Activated CD4-positive, alpha-beta T cell treated with anti-CD3 and anti-CD28 coated beads, Interleukin-2, amount 10 ng/mL, durations not matched to agents 7 days and 5 days (primary cell): Measurements from ENCODE around the gene SEPTIN2. TPM values are rescaled to one million over a fixed set of nuclear protein-coding genes. Genes with fewer than 3 reads are reported as not detected.

ENCODE experiments used
- CTCF ChIA-PET: fragments of 350-600 bp; sonication (Branson Sonifier 250); formaldehyde crosslinking; loops from one replicate; lab custom pipeline; 2021; ENCODE audit warnings: antibody characterized with exemption; lab: Charles Lee
- POLR2A ChIA-PET: fragments of 350-600 bp; sonication (Branson Sonifier 250); formaldehyde crosslinking; loops from one replicate; lab custom pipeline; 2021; ENCODE audit warnings: antibody characterized with exemption; lab: Charles Lee
- DNase-seq: peaks from one replicate; pipeline ENCODE4 v3.0.0-alpha.2; 2020
- H3K27ac Mint-ChIP-seq: one replicate; pipeline ENCODE4 v1.8.0; 2021; ENCODE audit warnings: mild to moderate bottlenecking, moderate library complexity, mixed read lengths
- H3K27me3 Mint-ChIP-seq: one replicate; pipeline ENCODE4 v1.8.0; 2021; ENCODE audit warnings: mixed read lengths
- H3K36me3 Mint-ChIP-seq: one replicate; pipeline ENCODE4 v1.8.0; 2021; ENCODE audit warnings: low read depth, mixed read lengths
- H3K4me1 Mint-ChIP-seq: one replicate; pipeline ENCODE4 v1.8.0; 2021; ENCODE audit warnings: mixed read lengths
- H3K4me3 Mint-ChIP-seq: one replicate; pipeline ENCODE4 v1.8.0; 2021; ENCODE audit warnings: mild to moderate bottlenecking, moderate library complexity, mixed read lengths
- H3K9me3 Mint-ChIP-seq: one replicate; pipeline ENCODE4 v1.8.0; 2021; ENCODE audit warnings: mixed read lengths
- total RNA-seq, 2 experiments: library from RNA; stranded (reverse); gene quantifications; one replicate each; pipeline ENCODE4 v1.2.3, GENCODE V29; 2021

Gene SEPTIN2
- total RNA-seq = 100 to 1,000 TPM; 195 to 211 TPM

DNA sequence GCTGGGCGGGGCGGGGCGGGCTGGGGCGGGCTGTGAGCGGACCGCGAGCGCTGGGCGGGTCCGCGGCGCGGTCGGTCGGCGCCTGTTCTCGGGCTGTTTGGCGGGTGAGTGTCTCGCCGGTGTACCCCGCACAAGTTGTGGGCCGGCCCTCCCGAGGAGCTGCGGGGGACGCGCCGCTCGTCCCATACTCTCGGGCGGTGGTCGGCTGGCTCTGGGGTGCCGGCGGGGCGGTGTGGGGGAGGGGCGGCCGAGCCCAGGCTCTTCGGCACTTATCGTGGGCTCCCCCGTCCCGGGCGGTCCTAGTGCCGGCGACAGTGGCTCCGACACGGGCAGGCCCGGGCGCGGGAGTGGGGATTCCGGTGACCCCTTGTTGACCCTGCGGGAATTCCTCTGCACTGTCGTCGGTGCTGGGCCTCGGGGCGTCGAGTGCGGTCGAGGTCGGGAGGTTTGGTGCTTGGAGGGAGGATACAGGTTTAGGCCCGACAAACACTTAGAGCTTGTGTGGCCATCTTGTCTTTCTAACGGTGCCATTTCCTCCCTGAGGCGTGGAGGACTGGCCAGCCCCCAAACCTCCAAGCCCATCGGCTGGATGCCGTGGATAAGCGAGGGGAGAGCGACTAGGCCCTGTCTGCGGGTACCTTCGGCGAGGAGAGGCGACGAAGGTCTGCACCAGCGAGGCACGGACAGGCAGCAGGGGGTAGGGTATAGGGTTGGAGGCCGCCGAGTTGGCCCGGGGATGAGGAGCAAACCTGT lies at the start of gene SEPTIN2:
SEPTIN2 (plus strand) TSS at position 47 of the 753 bp plus-strand sequence. CDS start 8,308 bp downstream, outside the sequence.
- POLR2A ChIA-PET = no interaction called here
- H3K27ac Mint-ChIP-seq = peak within 1 kb of the TSS; percentile 98
- peaks cover 41% of the 10 kb centered on the region for H3K36me3 Mint-ChIP-seq
- peaks cover 74% of the 10 kb centered on the region for H3K4me1 Mint-ChIP-seq
- no peak for DNase-seq
- peak within 1 kb of the TSS; percentile 89 for H3K4me3 Mint-ChIP-seq
- H3K9me3 Mint-ChIP-seq = no peaks in the 10 kb centered on the region
- H3K27me3 Mint-ChIP-seq = no peaks in the 10 kb centered on the region
- CTCF ChIA-PET = interaction anchor here (1.0 kb wide), 1 partner anchor 16 kb away, joined by 3 read pairs; no protein-coding TSS in a partner anchor

DNA sequence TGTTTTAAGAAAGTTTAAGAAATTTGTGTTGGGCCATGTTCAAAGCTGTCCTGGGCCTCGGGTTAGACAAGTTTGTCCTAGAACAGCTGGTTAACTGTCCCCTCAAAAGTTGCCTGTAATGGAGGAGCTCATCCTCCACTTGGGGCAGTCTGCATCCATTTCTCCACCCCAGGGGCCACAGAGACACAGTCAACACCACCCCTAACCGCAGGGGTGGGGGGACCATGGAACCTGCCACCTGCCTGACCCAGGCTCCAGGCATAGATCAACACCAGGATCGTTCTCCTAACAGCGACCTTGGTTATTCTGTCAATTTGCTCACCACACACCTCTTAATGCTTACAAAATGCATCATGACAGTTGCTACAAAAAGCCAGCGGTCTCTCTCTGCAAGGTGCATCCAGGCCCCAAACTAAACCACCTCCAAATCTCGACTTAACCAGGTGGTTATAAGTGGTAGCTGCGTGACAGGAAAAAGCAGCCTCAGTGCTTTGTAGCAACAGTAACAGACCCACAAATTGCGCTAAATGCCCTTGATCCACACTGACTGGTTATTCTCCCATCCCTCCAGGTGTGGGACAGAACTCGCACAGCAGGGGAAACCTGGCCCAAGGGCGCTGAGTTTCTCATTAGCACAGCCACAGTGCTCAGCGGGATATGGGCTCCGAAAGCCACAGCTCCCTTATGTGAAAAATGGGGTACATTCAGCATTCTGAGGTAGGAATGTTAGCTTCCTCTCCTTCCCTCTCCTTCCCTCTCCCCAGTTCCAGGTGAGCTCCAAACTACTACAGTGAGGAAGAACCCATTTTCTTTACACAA lies 48.3 kb upstream of the SEPTIN2 start:
- POLR2A ChIA-PET = interaction anchor here (0.8 kb wide), 1 partner anchor 383 kb away, joined by 5 read pairs; no protein-coding TSS in a partner anchor
- Mint-ChIP-seq H3K4me3 (no peak overlapping the region), H3K27ac (no peak overlapping the region), H3K36me3 (peaks cover 34% of the 10 kb centered on the region), H3K27me3 (no peaks in the 10 kb centered on the region), H3K9me3 (no peaks in the 10 kb centered on the region), H3K4me1 (peaks cover 28% of the 10 kb centered on the region)
- no peak for DNase-seq
- CTCF ChIA-PET = no interaction called here

- DNase-seq = no peak
- POLR2A ChIA-PET = no interaction called here
- Mint-ChIP-seq H3K9me3 (no peaks in the 10 kb centered on the region), H3K4me1 (peaks cover 32% of the 10 kb centered on the region), H3K27me3 (no peaks in the 10 kb centered on the region), H3K27ac (no peak overlapping the region), H3K36me3 (peaks cover 26% of the 10 kb centered on the region), H3K4me3 (no peak overlapping the region)
- CTCF ChIA-PET = interaction anchor here (0.7 kb wide), 1 partner anchor 29 kb away, joined by 4 read pairs; no protein-coding TSS in a partner anchor
These were observed 47.4 kb upstream of the SEPTIN2 start for GRCh38 chr2:241268306-241268705.

DNA sequence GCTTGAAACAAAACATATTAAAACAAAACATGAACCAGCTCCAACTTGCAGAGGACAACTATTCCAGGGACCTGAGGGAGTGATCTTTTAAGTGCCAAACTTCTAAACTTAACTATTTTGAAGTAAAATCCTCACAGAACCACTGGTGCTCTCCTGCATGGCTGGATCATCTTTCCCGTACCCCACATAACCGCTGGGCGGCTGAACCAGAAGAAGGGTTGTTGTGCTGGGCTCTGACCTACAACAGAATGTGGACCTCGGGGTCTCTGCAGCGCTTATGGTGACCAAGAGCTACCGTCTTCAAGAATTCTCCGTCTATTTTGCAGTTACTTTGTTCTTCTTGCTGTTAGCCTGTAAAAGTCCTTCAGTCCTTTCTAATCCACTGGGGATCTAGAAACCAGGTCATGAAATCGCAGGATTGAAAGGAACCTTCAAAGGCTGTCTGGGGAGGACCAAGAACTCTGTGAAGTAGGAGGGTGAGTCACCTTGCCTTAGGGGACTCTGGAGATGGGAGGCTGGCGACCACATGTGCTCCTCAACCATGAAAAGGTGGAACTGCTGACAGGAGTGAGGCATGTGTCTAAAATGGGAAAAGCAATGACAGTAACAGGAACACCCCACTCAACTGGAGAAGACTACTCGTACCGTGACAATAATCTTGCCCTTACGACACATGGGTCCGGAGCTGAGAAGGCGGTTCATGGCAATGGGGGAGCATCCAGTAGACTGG lies 46.8 kb upstream of the SEPTIN2 start:
- H3K4me1 Mint-ChIP-seq = peaks cover 37% of the 10 kb centered on the region
- H3K27ac Mint-ChIP-seq = no peak overlapping the region
- no peaks in the 10 kb centered on the region for H3K27me3 Mint-ChIP-seq
- ChIA-PET POLR2A (no interaction called here), CTCF (interaction anchor here (0.7 kb wide), 1 partner anchor 28 kb away, joined by 4 read pairs; no protein-coding TSS in a partner anchor)
- DNase-seq = no peak
- peaks cover 24% of the 10 kb centered on the region for H3K36me3 Mint-ChIP-seq
- no peak overlapping the region for H3K4me3 Mint-ChIP-seq
- H3K9me3 Mint-ChIP-seq = no peaks in the 10 kb centered on the region

DNA sequence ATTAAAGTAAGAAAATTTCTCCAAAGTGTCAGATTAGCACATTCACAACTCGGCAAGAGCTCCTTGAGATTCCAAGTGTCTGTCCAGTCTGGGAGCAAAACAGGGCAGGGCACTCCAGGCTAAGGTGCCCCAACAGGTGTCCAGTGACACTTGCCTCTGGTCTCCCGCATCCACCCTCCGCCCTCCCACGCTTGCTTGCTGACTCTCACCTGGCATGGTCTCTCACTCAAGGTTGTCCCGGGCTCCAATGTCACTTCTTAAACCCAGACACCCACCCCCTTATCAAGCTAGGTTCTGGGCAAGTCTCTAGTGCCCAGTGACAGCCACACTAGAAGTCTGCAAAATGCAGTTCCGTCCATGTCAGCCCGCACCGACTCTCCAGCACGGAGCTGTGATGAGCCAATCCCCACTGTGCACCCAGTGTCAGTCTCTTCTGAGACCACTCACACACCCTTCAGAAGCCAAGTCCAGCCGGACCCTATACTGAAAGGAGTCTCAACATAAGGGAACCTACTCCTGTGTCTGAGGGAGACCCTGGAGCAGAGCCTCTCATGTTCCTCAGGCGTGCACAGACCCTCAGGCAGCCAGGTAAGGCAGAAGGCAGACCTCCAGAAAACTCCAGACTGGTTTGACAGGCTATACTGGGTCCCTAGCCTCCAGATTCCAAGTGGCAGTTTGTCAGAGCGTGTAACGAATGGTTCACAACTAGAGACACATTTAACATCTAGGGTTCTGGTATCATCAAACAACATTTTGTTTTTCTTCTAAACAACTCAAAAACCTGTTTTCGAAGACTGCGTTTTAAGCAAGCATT lies 45.8 kb upstream of the SEPTIN2 start:
- Mint-ChIP-seq H3K9me3 (no peaks in the 10 kb centered on the region), H3K27me3 (no peaks in the 10 kb centered on the region), H3K27ac (no peak overlapping the region), H3K36me3 (peaks cover 26% of the 10 kb centered on the region), H3K4me1 (peaks cover 42% of the 10 kb centered on the region), H3K4me3 (no peak overlapping the region)
- no peak for DNase-seq
- ChIA-PET POLR2A (no interaction called here), CTCF (no interaction called here)

- Mint-ChIP-seq H3K36me3 (peaks cover 30% of the 10 kb centered on the region), H3K9me3 (peaks cover 6% of the 10 kb centered on the region), H3K27me3 (no peaks in the 10 kb centered on the region), H3K4me1 (peaks cover 42% of the 10 kb centered on the region), H3K4me3 (peak overlapping the region; percentile 82), H3K27ac (no peak overlapping the region)
- no peak for DNase-seq
- ChIA-PET CTCF (no interaction called here), POLR2A (no interaction called here)
These were observed 45.2 kb upstream of the SEPTIN2 start for GRCh38 chr2:241270531-241270930.

GRCh38 chr2:241271706-241272302 lies 43.9 kb upstream of the SEPTIN2 start:
- CTCF ChIA-PET = no interaction called here
- H3K36me3 Mint-ChIP-seq = peaks cover 30% of the 10 kb centered on the region
- peak overlapping the region; percentile 89 for H3K27ac Mint-ChIP-seq
- H3K4me3 Mint-ChIP-seq = peak overlapping the region; percentile 82
- H3K27me3 Mint-ChIP-seq = no peaks in the 10 kb centered on the region
- peaks cover 42% of the 10 kb centered on the region for H3K4me1 Mint-ChIP-seq
- POLR2A ChIA-PET = no interaction called here
- peak; percentile 67 for DNase-seq
- H3K9me3 Mint-ChIP-seq = peaks cover 13% of the 10 kb centered on the region

DNA sequence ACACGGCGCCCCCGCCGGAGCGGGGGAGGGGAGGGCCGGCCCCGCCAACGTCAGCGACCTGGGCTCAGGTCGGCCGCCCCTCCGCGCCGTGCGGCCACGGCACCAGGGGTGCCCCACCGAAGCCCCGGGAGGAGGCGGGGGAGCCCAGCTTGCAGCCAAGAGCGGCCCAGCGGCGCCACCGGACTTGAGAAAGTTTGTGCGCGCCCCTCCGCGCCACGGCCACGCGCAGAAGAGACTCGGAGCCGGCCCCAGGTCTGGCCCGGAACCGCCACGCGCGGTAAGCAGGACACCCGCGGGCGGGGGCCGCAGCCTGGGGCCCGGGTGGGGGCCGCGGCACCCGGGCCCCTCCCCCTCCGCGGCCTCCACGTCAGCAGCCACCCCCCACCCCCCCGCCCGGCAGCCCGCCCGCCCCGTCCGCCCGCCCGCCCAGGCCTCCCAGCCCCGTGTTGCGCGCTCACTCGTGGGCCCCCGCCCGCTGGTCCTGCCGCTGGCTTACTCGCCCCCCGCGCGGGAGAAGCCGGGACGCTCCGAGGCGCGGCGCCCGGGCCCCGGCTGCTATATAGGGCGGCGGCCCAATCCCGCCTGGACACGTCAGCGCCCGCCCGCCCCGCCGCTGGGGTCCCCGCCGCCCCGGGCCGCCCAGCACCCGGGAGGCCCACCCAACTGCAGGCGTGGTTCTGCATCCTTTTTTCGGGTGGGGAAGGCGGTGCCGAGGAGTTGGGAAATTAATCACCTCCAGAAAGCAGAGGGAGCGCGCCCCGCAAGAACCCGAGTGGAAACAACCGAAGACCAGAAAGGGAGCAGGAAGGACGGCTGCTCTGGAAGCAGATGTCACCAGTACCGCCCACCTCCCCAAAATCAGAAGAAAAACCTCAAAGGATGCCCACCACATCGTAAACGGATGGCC lies 43.2 kb upstream of the SEPTIN2 start:
- POLR2A ChIA-PET = no interaction called here
- peaks cover 13% of the 10 kb centered on the region for H3K9me3 Mint-ChIP-seq
- H3K4me3 Mint-ChIP-seq = peak overlapping the region; percentile 58
- no peaks in the 10 kb centered on the region for H3K27me3 Mint-ChIP-seq
- peaks cover 33% of the 10 kb centered on the region for H3K36me3 Mint-ChIP-seq
- peaks cover 42% of the 10 kb centered on the region for H3K4me1 Mint-ChIP-seq
- peak overlapping the region; percentile 46 for H3K27ac Mint-ChIP-seq
- CTCF ChIA-PET = no interaction called here
- peak; percentile 44 for DNase-seq

DNA sequence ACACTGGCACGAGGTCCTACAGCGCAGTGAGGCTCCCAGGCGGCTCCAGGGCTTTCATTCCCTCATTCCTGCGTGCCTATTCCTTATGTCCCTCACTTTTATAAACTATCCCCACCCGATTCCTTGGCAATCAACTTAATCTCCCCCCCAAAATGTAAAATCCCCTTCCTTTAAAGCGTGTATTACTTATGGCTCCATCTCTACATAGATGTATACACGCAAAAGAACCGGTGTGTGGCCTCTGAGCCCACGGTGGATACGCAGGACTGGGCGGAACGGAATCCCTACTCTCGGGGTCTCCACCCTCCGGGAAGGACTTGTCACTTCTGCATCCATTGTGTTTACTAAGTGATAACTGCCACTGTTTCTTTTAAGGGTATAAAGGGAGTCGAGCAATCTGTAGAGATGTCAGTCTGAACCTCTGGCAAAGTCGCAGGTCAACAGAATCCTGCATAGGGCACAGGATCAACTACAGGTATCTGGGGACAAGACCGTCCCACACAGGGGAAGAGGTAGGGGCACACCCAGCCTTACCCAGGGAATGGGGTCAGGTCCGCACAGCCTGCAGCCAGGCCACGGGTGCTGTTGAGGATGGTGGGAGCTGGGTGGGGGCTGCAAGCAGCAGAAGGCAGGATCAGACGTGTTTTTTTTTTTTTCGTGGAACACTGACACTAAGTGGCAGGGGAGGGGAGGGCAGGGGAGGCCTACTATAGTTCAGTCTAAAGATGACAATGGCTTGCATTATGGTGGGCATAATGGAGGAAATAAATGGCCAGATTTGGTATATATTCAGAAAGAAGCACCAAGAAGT lies 42.3 kb upstream of the SEPTIN2 start:
- POLR2A ChIA-PET = no interaction called here
- Mint-ChIP-seq H3K4me1 (peaks cover 47% of the 10 kb centered on the region), H3K27ac (peak overlapping the region; percentile 46), H3K27me3 (no peaks in the 10 kb centered on the region), H3K36me3 (peaks cover 28% of the 10 kb centered on the region), H3K9me3 (peaks cover 13% of the 10 kb centered on the region), H3K4me3 (peak overlapping the region; percentile 58)
- CTCF ChIA-PET = interaction anchor here (0.6 to 1.0 kb wide), 2 partner anchors 41 to 216 kb away, joined by 3 to 4 read pairs; no protein-coding TSS in a partner anchor
- no peak for DNase-seq

GRCh38 chr2:241274127-241274526 lies 41.6 kb upstream of the SEPTIN2 start:
- H3K4me1 Mint-ChIP-seq = peaks cover 44% of the 10 kb centered on the region
- POLR2A ChIA-PET = no interaction called here
- no peaks in the 10 kb centered on the region for H3K27me3 Mint-ChIP-seq
- H3K27ac Mint-ChIP-seq = no peak overlapping the region
- H3K36me3 Mint-ChIP-seq = peaks cover 27% of the 10 kb centered on the region
- CTCF ChIA-PET = interaction anchor here (1.0 kb wide), 1 partner anchor 40 kb away, joined by 3 read pairs; no protein-coding TSS in a partner anchor
- H3K9me3 Mint-ChIP-seq = peaks cover 13% of the 10 kb centered on the region
- DNase-seq = no peak
- no peak overlapping the region for H3K4me3 Mint-ChIP-seq
